ENCODE measurements around the gene XRCC3.
A peak's percentile ranks its signal among the peaks of the same experiment; 100 is the strongest.
"Not testable (repeated sequence)": the region's sequence is repeated elsewhere in the genome, so short reads cannot be mapped to it uniquely, and the experiment has no call there.

The XRCC3 gene

DNA sequence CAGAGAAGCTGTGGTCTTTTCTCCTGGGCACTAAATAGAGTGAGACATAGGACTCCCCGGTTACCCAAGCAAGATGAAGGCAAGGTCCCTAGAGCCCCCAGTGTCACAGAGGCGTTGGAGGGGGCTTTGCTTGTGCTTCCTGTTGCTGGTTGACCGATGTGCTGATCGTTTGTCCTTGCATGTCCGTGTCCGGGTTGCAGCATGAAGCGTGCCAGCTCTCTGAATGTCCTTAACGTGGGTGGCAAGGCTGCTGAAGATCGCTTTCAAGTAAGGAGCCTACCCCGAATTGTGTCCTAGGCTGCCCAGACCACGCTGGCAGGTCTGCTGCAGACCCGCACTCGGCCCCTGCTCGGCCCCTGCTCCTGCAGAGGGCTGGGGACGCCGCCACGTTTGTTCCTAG, 23.1 kb downstream of the XRCC3 start:
- no peak for DNase-seq (ENCODE audit: low read depth in 2 of 2)
- TF ChIP-seq, protein P1, sequence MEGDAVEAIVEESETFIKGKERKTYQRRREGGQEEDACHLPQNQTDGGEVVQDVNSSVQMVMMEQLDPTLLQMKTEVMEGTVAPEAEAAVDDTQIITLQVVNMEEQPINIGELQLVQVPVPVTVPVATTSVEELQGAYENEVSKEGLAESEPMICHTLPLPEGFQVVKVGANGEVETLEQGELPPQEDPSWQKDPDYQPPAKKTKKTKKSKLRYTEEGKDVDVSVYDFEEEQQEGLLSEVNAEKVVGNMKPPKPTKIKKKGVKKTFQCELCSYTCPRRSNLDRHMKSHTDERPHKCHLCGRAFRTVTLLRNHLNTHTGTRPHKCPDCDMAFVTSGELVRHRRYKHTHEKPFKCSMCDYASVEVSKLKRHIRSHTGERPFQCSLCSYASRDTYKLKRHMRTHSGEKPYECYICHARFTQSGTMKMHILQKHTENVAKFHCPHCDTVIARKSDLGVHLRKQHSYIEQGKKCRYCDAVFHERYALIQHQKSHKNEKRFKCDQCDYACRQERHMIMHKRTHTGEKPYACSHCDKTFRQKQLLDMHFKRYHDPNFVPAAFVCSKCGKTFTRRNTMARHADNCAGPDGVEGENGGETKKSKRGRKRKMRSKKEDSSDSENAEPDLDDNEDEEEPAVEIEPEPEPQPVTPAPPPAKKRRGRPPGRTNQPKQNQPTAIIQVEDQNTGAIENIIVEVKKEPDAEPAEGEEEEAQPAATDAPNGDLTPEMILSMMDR (IDR thresholded peaks at IDR 0.05; ENCODE audit: low read depth, low read length) = no peak
- H3K4me3 ChIP-seq (replicated peaks in 1 of 2; ENCODE audit: low read depth in 2 of 2, low read length in 2 of 2) = no peak overlapping the region

DNA sequence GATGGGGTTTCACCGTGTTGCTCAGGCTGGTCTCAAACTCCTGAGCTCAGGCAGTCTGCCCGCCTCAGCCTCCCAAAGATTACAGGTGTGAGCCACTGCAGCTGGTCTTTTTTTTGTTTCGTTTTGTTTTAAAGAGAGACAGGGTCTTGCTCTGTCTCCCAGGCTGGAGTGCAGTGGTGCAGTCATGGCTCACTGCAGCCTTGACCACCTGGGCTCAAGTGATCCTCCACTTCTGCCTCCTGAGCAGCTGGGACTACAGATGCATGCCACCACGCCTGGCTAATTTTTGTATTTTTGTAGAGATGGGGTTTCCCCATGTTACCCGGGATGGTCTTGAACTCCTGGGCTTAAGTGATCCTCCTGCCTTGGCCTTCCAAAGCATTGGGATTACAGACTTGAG, 23.6 kb downstream of the XRCC3 start:
- DNase-seq (ENCODE audit: low read depth in 2 of 2) = not testable (repeated sequence)

DNA sequence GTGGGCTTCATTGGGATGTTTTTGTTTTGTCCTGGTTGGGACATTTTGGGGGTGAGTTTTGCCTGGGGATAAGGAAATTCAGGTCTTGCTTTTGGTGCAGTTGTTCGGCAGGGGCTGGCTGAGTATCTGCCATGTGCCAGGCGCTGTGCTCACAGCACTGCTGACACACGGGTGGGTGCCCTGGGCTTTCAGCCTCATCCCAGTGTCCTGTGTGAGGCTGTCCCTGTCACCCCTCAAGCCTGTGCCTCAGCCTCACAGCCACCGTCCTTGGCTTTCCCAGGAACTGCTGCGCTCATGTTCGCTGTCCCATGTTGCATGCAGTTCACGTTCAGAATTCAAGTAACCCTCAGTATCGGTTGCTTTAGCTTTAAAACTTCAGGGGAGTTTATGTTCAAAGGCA, 24.9 kb downstream of the XRCC3 start:
- no peak overlapping the region for H3K4me3 ChIP-seq (replicated peaks in 1 of 2; ENCODE audit: low read depth in 2 of 2, low read length in 2 of 2)
- TF ChIP-seq, protein P1 (IDR thresholded peaks at IDR 0.05; ENCODE audit: low read depth, low read length) = no peak
- no peak for DNase-seq (ENCODE audit: low read depth in 2 of 2)

More for the DNA sequence above, 23.6 kb downstream of the XRCC3 start:
- H3K4me3 ChIP-seq (replicated peaks in 1 of 2; ENCODE audit: low read depth in 2 of 2, low read length in 2 of 2) = not testable (repeated sequence)

DNA sequence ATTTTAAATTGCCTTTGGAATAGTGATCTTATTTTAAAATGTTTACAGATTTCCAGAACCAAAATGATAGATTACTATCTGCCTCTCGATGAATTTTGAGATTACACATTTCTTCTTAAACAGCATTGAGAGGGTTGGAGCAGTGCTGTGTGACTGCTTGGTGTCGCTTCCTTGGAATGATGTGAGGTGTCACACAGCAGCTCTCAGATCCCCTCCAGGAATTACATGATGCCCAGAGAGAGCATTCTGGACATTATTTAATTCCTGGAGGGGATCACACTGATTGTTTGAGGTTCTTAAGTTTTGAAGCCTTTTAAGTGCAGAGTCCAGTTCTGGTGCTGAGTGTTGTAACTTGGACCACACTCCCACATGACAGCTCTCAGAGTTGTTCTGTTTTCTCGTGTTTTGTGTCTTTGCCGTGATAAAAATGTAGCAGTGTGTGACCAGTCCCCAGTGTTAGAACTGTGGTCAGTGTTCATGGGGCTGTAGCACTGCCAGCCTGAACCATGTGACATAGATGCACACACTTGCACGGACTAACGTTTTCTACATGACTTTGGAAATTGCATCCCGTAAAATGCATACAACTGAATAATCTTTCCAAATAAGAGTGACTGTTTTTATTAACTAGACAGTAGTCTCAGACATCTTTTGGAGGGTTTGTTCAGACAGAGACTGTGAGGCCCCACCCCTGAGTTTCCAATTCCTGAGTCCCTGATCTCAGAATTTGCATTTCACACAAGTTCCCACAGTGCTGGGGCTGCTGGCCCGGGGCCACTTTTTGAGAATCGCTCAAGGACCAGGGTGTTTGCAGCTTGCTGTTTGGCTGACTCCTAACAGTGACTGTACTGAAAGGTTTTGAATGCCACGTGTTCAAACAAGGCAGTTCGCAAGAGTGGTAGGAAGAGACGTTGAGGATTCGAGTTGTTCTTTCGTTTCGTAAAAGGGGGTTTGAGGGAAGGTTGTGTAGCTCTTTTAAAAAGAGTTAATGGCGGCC, 26.0 kb downstream of the XRCC3 start:
- DNase-seq (ENCODE audit: low read depth in 2 of 2) = peak; percentile 78
- no peak overlapping the region for H3K4me3 ChIP-seq (replicated peaks in 1 of 2; ENCODE audit: low read depth in 2 of 2, low read length in 2 of 2)
- TF ChIP-seq, protein P1 (IDR thresholded peaks at IDR 0.05; ENCODE audit: low read depth, low read length) = no peak

DNA sequence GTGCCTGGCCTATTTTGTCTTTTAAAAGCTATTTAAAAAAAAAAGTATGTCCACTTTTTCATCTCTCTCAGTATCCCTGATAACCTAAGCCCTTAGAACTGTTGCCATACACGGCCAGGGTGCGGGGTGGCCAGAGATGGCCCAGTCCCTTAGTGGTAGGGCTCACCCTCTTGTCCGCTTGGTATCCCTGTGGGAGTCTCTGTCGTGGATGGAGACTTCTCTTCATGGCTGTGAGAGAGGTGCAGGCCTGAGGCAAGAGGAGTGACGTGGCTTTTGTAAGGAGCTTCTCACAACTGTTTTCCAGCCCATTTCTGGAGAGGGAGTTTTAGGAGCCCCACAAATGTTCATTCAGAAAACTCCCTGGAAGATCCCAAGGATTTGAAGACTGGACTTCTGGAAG, 26.8 kb downstream of the XRCC3 start:
- H3K4me3 ChIP-seq (replicated peaks in 1 of 2; ENCODE audit: low read depth in 2 of 2, low read length in 2 of 2) = no peak overlapping the region
- peak in 1 of 2 donors; percentile 22 for DNase-seq (ENCODE audit: low read depth in 2 of 2)
- TF ChIP-seq, protein P1 (IDR thresholded peaks at IDR 0.05; ENCODE audit: low read depth, low read length) = no peak

DNA sequence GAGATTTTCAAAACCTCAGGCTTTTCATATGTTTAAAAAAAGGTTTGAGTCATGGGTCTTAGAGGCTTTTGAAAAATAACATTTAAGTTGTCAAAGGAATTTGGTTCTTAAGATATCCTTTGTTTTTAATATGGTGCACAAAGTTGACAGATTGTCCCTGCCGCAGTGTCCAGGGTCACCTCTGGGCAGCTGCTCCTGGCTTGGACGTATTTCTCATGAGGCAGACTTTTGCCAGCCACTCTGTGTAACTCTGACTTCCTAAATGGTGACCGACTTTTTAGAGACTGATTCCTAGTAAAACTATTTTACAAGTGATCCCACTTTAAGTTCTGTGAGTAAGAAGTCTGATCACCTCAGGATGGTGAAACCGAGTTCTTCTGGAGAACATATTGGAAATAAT, 27.5 kb downstream of the XRCC3 start:
- TF ChIP-seq, protein P1 (IDR thresholded peaks at IDR 0.05; ENCODE audit: low read depth, low read length) = no peak
- DNase-seq (ENCODE audit: low read depth in 2 of 2) = no peak
- H3K4me3 ChIP-seq (replicated peaks in 1 of 2; ENCODE audit: low read depth in 2 of 2, low read length in 2 of 2) = no peak overlapping the region

DNA sequence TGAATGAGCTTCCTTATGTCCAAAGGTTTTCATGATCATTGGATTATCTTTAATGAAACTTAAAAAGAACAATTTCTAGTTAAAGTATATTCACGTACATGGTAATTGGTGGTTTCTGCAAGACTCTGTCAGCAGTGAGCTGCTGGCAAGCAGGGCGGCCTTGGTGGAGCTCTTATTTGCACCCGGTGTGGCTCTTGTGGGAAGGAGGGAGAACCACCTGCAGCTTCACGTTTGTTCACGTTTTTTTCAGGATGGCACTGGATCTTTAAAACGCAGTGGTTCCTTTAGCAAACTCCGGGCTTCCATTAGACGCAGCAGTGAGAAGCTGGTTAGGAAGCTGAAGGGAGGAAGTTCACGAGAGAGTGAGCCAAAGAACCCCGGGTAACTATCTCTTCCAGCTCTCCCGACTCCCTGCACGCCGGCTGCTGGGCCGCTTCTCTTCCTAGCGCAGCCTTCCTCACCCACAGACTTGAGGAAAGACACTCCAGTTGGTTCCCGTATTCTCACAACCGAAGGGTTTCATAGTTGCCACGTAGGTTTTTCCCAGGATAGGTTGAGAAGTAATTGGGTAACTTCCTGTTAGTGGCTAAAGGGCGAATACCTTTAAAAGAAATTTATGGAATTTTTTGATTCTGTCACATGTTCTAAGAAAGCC, 28.3 kb downstream of the XRCC3 start:
- TF ChIP-seq, protein P1 (IDR thresholded peaks at IDR 0.05; ENCODE audit: low read depth, low read length) = no peak
- peak; percentile 73 to 79 for DNase-seq (ENCODE audit: low read depth in 2 of 2)
- no peak overlapping the region for H3K4me3 ChIP-seq (replicated peaks in 1 of 2; ENCODE audit: low read depth in 2 of 2, low read length in 2 of 2)

Data from cardiac fibroblast (primary cell).